Activated T-helper 2 cell treated with anti-CD3 and anti-CD28 coated beads, Interferon-gamma antibody, Interleukin-2, Interleukin-4, amounts not matched to agents 10 μg/mL and 5 μg/mL and 100 μg/mL, durations not matched to agents 14 hours and 24 hours and 36 hours (primary cell): ENCODE results near the gene KRT7. TPM values are rescaled to one million over a fixed set of nuclear protein-coding genes. Genes with fewer than 3 reads are reported as not detected.

Experiments used
- DNase-seq: peaks from one replicate; pipeline ENCODE4 v3.0.0; 2021; ENCODE audit warnings: low spot score
- H3K27ac Mint-ChIP-seq: one replicate; pipeline ENCODE4 v1.8.0; 2021; ENCODE audit warnings: mixed read lengths
- H3K27me3 Mint-ChIP-seq: one replicate; pipeline ENCODE4 v1.8.0; 2021; ENCODE audit warnings: low read depth, mixed read lengths
- H3K36me3 Mint-ChIP-seq: one replicate; pipeline ENCODE4 v1.8.0; 2021; ENCODE audit warnings: low read depth, mixed read lengths
- H3K4me1 Mint-ChIP-seq: one replicate; pipeline ENCODE4 v1.8.0; 2021; ENCODE audit warnings: low read depth, mixed read lengths
- H3K4me3 Mint-ChIP-seq: one replicate; pipeline ENCODE4 v1.8.0; 2021; ENCODE audit warnings: low read depth, mild to moderate bottlenecking, moderate library complexity, mixed read lengths
- H3K9me3 Mint-ChIP-seq: one replicate; pipeline ENCODE4 v1.8.0; 2021; ENCODE audit warnings: mixed read lengths
- intact Hi-C: fragments of 100-400 bp; cut with micrococcal nuclease; formaldehyde crosslinking; loops from one replicate; pipeline ENCODE4 v1.15.1; 2023
- total RNA-seq: library from RNA; stranded (reverse); gene quantifications from 2 replicates; pipeline ENCODE4 v1.2.3, GENCODE V29; 2022

KRT7 gene
- total RNA-seq, 1 donor from 2014 or later: 4.2 TPM

DNA sequence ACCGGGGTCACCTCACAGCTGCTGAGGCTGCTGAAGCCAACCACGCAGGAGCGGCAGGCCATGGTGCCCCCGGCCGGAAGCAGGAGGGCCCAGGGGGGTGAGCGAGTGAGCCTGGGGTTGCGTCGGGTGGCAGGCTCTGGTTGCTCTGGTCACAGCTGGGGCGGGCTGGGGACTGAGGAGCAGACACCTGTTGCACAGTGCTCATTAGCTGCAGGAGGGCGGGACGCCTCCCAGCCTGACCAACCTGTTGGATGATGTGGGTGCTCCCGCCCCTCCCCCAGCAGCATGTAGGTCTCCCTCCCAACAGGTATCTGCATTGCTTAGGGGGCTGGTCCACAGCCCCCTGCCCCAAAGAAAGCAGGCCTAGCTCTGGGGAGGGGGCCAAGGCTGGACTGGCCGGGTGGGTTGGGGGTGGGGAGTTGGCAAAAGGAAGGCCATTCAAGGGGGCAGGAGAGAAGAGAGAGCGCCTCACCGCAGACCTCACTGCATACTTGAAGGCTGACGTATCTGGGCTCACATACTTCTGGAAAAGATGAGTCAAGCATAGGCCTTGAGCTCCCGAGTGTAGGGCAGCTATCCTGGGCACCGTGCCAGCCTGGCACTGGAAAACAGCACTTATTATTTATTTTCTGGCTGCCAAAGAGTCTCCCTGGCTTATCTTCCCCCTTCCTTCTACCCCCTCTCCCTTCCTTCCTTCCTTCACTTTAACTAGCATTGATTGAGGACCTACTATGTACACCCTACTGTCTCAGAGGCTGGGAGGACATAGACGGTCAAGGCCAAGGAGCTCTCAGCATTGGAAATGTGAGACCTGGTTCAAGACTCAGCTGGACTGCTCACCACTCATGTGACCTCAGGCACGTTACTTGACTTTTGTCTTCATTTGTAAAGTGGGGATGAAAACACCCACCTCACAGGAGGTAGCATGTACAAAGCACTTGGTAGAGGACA, 40.9 kb upstream of the KRT7 start, which contains the start of gene KRT80:
Gene KRT80 (minus strand): TSS at position 174 of the 951 bp plus-strand sequence. CDS start 112 bp downstream, at position 62.
- no peaks in the 10 kb centered on the region for H3K36me3 Mint-ChIP-seq
- H3K27ac Mint-ChIP-seq: no peak within 1 kb of the TSS
- no peaks in the 10 kb centered on the region for H3K9me3 Mint-ChIP-seq
- DNase-seq: no peak
- H3K4me1 Mint-ChIP-seq: peaks cover 4% of the 10 kb centered on the region
- intact Hi-C loops: no loop called here
- no peak within 1 kb of the TSS for H3K4me3 Mint-ChIP-seq
- peaks cover 2% of the 10 kb centered on the region for H3K27me3 Mint-ChIP-seq

DNA sequence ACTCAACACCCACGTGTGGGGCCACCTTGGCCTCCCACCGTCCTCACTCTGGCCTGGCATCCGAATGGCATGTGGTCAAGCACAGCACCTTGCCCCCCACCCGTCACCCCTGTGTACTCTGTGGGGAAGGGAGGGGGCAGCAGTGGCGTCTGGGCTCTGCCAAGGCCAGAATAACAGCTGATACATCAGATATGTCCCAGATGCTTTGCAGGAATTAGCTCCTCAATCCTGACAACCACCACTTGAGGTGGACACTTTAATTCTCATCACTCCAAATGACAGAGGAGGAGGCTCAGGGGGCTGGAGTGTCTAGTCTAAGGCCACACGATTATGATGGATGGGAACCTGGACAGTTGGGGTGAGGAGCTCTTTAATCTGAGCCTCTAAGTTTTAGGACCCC, 39.5 kb upstream of the KRT7 start:
- H3K27me3 Mint-ChIP-seq: peaks cover 2% of the 10 kb centered on the region
- no peaks in the 10 kb centered on the region for H3K9me3 Mint-ChIP-seq
- no peaks in the 10 kb centered on the region for H3K36me3 Mint-ChIP-seq
- no peak for DNase-seq
- H3K4me3 Mint-ChIP-seq: no peak overlapping the region
- H3K27ac Mint-ChIP-seq: no peak overlapping the region
- peaks cover 4% of the 10 kb centered on the region for H3K4me1 Mint-ChIP-seq
- intact Hi-C loops: no loop called here

DNA sequence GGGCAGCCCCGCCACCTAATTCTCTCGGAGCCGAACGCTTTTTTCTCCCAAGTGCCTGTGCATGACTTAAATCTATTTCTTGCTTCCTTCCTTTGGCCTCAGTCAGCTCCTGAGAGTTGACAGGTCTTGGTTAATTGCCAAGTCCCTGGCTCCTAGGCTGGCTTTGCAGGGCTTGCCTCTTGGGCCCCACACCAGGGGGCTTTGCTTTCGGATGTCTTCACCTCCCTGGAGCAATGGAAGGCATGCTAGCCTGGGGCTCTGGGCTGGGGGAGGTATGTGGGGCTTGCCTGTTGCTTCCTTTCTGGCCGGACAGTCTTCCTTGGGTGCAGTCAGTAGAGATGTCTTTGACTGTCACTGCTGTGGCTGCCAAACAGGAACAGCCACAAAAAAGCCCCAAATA, 39.1 kb upstream of the KRT7 start:
- H3K27me3 Mint-ChIP-seq: peaks cover 2% of the 10 kb centered on the region
- H3K9me3 Mint-ChIP-seq: no peaks in the 10 kb centered on the region
- DNase-seq: no peak
- intact Hi-C loops: no loop called here
- no peaks in the 10 kb centered on the region for H3K36me3 Mint-ChIP-seq
- H3K4me3 Mint-ChIP-seq: no peak overlapping the region
- H3K27ac Mint-ChIP-seq: no peak overlapping the region
- peaks cover 4% of the 10 kb centered on the region for H3K4me1 Mint-ChIP-seq

DNA sequence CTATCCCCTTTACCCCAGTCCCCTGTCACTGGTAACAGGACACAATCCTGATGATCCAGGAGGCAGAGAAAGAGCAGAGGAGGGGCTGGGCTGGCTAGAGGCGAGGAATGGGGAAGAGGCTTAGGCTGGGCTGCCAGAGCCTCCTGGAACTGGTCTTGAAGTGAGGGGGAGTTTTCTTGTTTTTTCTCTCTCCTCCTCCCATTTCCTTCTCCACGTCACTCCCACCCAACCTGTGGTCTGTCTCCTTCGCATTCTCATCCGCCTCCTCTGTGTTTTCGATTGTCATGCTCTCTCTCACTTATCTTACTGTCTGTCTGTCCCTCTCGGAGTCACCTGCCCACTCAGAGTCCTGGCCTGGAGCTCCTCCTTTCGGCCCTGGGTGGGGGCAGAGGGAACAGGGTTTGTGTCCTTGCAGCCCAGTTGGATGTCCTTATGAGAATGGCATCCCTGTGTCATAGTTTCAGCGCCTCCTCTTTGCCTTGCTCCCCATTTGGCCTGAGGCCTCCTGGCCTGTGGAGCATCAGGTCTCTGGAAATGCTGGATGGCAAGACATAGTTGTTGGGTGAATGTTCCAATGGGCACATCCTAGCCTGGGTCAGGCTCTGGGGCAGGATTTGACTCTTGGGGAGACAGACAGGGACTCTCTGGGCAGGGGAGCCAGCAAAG, 37.8 kb upstream of the KRT7 start:
- Mint-ChIP-seq H3K4me3 (no peak overlapping the region), H3K27ac (no peak overlapping the region), H3K36me3 (no peaks in the 10 kb centered on the region), H3K4me1 (peaks cover 4% of the 10 kb centered on the region), H3K9me3 (no peaks in the 10 kb centered on the region), H3K27me3 (peaks cover 2% of the 10 kb centered on the region)
- no peak for DNase-seq
- intact Hi-C loops: no loop called here

DNA sequence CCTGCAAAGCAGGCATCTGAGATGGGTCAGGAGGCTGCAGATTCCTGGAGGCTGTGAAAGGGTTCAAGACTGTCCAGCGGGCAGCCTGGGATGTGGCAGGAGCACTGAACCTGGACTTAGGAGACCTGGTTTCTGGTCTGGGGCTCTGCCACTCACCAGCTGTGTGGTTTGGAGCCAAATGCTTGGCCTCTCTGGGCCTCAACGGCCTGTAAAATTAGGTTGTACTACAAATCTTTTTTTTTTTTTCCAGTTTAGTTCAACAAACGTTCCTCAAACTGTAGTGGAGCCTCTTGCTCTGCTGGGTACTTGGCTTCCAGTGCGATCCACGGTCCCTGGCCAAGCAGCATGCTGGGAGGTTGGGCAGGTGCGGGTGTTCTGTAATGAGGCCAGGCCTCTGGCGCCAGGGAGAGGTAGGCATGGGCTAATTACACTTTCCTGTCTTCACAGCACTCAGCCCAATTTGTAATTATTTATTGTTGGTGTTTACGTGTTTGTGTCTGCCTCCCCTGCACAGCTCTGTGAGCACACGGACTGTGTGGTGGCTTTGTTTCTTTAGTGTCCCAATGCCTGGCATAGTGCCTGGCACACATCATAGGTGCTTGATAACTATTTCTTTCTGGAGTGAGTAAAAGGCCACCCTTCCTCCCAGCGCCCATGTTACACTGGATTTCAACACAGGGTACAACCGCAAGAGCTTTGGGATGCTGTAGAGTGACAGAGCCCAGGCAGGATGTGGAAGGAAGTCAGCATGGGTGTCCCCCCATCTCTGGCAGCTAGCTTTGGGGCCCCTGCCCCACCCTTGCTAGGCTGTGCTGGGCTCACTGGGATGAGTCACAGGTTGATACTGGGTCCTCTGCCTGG, 35.4 kb upstream of the KRT7 start:
- no peaks in the 10 kb centered on the region for H3K9me3 Mint-ChIP-seq
- H3K36me3 Mint-ChIP-seq: no peaks in the 10 kb centered on the region
- H3K27ac Mint-ChIP-seq: no peak overlapping the region
- peaks cover 4% of the 10 kb centered on the region for H3K4me1 Mint-ChIP-seq
- DNase-seq: no peak
- H3K27me3 Mint-ChIP-seq: peaks cover 1% of the 10 kb centered on the region
- intact Hi-C loops: no loop called here
- H3K4me3 Mint-ChIP-seq: no peak overlapping the region

DNA sequence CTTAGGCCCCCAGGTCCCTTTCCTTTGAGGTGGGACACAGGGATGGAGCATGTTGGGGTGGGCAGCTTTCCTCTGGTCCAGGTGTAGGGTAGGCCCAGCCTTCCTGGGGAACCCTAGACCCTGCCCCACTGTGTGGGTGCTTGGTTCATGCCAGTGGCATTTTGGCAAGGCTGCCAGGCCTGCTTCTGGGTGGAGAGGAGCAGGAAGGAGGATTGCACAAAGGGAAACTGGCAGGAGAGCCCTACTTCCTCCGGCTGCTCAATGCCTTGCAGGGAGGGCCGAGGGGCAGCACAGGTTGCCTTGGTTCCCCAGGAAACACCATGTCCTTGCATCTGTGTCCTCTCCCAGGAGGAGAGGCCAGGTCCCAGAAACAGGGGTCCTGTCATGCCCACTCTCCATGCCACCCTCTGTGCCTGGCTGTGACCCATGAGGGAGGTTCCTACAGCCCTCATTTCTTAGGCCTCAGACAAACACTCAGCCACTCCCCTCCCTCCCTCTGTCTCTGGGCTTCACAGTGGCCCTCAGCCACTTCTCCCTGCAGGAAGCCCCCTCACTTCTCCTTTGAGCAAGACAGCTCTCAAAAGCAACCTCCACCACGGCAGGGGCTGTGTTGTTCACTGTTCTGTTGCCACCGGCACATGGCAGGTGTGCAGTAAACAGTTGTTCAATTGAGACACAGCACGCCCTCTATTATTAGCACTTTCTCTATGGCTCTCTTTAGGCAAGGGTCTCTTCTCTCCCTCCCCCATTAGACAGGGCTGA, 34.4 kb upstream of the KRT7 start:
- H3K36me3 Mint-ChIP-seq: no peaks in the 10 kb centered on the region
- intact Hi-C loops: no loop called here
- H3K27ac Mint-ChIP-seq: no peak overlapping the region
- H3K4me3 Mint-ChIP-seq: no peak overlapping the region
- peaks cover 10% of the 10 kb centered on the region for H3K4me1 Mint-ChIP-seq
- peaks cover 7% of the 10 kb centered on the region for H3K27me3 Mint-ChIP-seq
- no peak for DNase-seq
- no peaks in the 10 kb centered on the region for H3K9me3 Mint-ChIP-seq

DNA sequence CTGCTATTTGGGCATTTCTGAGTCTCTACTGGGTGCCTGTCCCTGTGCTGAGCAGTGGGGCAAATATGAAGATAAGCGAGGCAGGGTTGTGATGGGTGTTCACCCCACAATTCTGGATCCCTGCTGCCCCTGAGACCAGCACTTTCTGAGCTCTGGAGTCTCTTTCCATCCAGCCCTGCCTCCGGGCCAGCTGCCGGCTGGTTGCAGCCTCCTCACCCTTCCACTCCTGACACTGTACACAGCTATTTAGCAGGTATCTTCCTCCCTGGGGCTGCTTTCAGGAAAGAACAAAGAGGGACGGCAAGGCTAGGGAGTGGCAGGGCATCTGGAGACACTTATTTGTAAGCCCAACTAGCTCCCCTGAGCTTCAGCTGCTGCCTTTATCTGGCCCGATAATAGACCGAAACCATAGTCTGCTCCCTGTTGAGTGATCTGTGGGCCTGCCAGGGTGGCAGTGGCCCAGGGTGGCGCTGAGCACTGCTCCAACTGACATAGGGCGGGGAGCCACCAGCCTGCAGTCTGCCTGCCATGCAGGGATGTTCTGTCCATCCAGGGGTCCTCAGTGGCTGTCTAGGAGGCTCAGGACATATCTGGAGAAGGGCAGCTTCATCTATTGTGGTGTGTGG, 33.6 kb upstream of the KRT7 start:
- intact Hi-C loops: no loop called here
- peaks cover 10% of the 10 kb centered on the region for H3K4me1 Mint-ChIP-seq
- H3K27ac Mint-ChIP-seq: no peak overlapping the region
- no peaks in the 10 kb centered on the region for H3K36me3 Mint-ChIP-seq
- H3K27me3 Mint-ChIP-seq: peaks cover 7% of the 10 kb centered on the region
- no peaks in the 10 kb centered on the region for H3K9me3 Mint-ChIP-seq
- H3K4me3 Mint-ChIP-seq: no peak overlapping the region
- DNase-seq: no peak

DNA sequence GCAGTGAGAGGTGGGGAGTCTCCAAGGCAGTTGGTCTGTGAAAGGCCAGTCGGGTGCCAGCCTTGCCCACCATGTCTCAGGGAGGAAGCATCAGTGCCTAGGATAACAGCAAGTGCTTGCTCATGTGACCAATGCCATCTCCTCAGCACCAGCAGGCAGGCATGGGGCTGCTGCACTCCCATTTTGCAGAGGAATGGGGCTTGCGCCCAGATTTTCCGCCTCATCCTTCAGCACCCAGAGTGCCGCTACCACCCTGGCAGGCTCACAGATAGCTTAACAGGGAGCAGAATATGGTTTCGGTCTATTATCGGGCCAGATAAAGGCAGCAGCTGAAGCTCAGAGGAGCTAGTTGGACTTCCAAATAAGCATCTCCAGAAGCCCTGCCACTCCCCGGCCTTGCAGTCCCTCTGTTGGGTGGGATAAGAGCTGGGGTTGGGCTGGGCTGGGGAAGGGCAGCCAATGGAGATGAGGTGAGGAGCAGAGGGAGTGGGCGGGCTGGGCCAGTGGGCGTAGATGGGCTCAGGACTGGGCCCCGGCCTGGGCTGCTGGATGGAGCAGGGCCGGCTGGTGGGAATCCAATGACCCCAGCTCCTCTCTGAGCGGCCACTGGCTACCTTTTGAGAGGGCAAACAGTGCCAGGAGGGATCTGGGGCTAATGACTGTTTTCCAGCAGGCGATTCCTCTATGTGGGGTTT, 32.8 kb upstream of the KRT7 start:
- Mint-ChIP-seq H3K27me3 (peaks cover 7% of the 10 kb centered on the region), H3K4me1 (peaks cover 9% of the 10 kb centered on the region), H3K27ac (no peak overlapping the region), H3K4me3 (no peak overlapping the region), H3K9me3 (no peaks in the 10 kb centered on the region), H3K36me3 (no peaks in the 10 kb centered on the region)
- no peak for DNase-seq
- intact Hi-C loops: no loop called here

DNA sequence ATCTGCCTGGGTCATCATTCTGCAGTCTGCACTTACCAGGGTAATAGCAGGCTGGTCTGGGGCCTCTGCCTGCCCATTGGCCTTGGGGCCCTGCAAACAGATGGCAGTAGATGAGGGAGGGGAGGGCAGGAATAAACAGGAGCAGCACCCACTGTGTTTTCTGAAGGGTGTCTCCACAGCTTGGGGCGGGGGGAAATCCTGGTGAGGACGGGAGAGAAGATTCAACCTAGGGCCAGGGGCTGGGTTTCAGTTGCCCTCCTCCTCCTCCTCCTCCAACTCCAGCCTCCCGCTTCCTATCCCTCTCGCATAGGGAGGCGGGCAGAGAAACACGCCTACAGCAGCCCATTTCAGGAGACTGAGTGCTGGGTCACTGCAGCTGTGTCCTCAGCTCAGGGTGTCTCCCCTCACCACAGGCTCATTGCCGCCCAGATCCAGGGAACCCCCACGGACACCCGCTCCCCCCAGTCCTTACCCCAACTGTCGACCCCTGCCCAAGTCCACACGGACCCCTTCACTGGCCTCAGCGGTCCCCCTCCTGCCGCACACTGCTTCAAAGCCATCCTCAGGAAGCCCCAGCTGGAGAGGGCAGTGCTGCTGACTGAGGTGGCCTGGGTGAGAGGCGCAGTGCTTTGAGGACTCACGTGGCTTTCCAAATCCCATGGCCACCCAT, 32.1 kb upstream of the KRT7 start:
- no peaks in the 10 kb centered on the region for H3K36me3 Mint-ChIP-seq
- no peak for DNase-seq
- intact Hi-C loops: no loop called here
- no peak overlapping the region for H3K4me3 Mint-ChIP-seq
- no peaks in the 10 kb centered on the region for H3K9me3 Mint-ChIP-seq
- no peak overlapping the region for H3K27ac Mint-ChIP-seq
- H3K4me1 Mint-ChIP-seq: peaks cover 6% of the 10 kb centered on the region
- peaks cover 7% of the 10 kb centered on the region for H3K27me3 Mint-ChIP-seq

DNA sequence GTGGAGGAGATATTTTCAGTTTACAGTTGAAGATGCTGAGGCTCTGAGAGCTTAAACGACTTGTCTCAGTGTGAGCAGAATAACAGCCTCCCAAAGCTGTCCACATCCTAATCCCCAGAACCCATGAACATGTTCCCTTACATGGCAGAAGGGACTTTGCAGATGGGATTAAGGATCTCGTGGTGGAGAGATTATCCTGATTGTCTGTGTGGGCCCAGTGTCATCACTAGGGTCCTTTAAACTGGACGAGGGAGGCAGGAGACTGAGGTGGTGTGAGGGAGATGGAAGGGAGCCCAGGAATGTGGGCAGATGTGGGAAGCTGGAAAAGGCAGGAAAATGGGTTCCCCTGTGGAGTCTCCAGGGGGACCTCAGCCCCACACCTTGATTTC, 31.6 kb upstream of the KRT7 start:
- Mint-ChIP-seq H3K36me3 (no peaks in the 10 kb centered on the region), H3K9me3 (no peaks in the 10 kb centered on the region), H3K4me3 (no peak overlapping the region), H3K27me3 (peaks cover 8% of the 10 kb centered on the region), H3K4me1 (peaks cover 6% of the 10 kb centered on the region), H3K27ac (no peak overlapping the region)
- DNase-seq: no peak
- intact Hi-C loops: no loop called here
